IMR-90 (cell line): ENCODE measurements around the gene KLF1. TPM values are rescaled to one million over a fixed set of nuclear protein-coding genes. Genes with fewer than 3 reads are reported as not detected.

Experiments used
- ATAC-seq: fragments of 200-7000 bp; cut with Tn5 transposase; 2 replicates; pipeline ENCODE4 v1.9.1; 2020; ENCODE audit warnings: low read depth, mild to moderate bottlenecking, moderate library complexity
- BruUV-seq: library from RNA; stranded (reverse); fragments of 400-500 nt; replicated peaks from 2 replicates; lab custom pipeline; 2021; lab: Mats Ljungman, UMichigan
- CTCF ChIA-PET: fragments of 300-600 bp; formaldehyde crosslinking; extraction: SDS; loops from one replicate; lab custom pipeline; 2021; ENCODE audit warnings: antibody characterized with exemption; lab: Yijun Ruan, JAX
- POLR2A ChIA-PET: fragments of 300-600 bp; sonication (Branson Sonifier 250); formaldehyde crosslinking; loops from one replicate; lab custom pipeline; 2022; ENCODE audit warnings: antibody characterized with exemption; ENCODE audit not compliant: unreplicated experiment; lab: Charles Lee
- DNase-seq: peaks from one replicate; pipeline ENCODE4 v3.0.0; 2013
- H2AFZ ChIP-seq: replicated peaks from 2 replicates; pipeline ENCODE3; 2013; ENCODE audit warnings: low read length, mild to moderate bottlenecking; ENCODE audit not compliant: poor library complexity
- H2AK5ac ChIP-seq: 2 replicates; pipeline ENCODE4 v1.6.1; 2013; ENCODE audit warnings: low read depth, low read length, inconsistent platforms
- H2AK9ac ChIP-seq: replicated peaks from 2 replicates; pipeline ENCODE3; 2013; ENCODE audit warnings: mild to moderate bottlenecking, low read depth, low read length, moderate library complexity; ENCODE audit not compliant: poor library complexity
- H2BK120ac ChIP-seq: 2 replicates; pipeline ENCODE4 v1.6.1; 2013; ENCODE audit warnings: low read depth, low read length, inconsistent platforms
- H2BK15ac ChIP-seq: 3 replicates; pipeline ENCODE4 v1.6.1; 2013; ENCODE audit warnings: low read depth, low read length, inconsistent platforms
- H2BK20ac ChIP-seq: 2 replicates; pipeline ENCODE4 v1.6.1; 2013; ENCODE audit warnings: low read depth, mild to moderate bottlenecking, inconsistent platforms, low read length, moderate library complexity
- H2BK5ac ChIP-seq: 2 replicates; pipeline ENCODE4 v1.6.1; 2013; ENCODE audit warnings: mild to moderate bottlenecking, low read depth, low read length, inconsistent platforms; ENCODE audit not compliant: poor library complexity, severe bottlenecking
- H3K14ac ChIP-seq: replicated peaks from 2 replicates; pipeline ENCODE4 v1.6.1; 2013; ENCODE audit warnings: low read depth, low read length, inconsistent platforms
- H3K18ac ChIP-seq: 2 replicates; pipeline ENCODE4 v1.6.1; 2013; ENCODE audit warnings: low read depth, low read length, control low read depth
- H3K23ac ChIP-seq: 2 replicates; pipeline ENCODE4 v1.6.1; 2013; ENCODE audit warnings: low read depth, low read length, inconsistent platforms
- H3K27ac ChIP-seq: 2 replicates; pipeline ENCODE4 v1.5.1; 2013; ENCODE audit warnings: mild to moderate bottlenecking, control low read depth, low read length; ENCODE audit not compliant: insufficient read depth
- H3K27me3 ChIP-seq: 2 replicates; pipeline ENCODE4 v1.6.1; 2013; ENCODE audit warnings: low read length; ENCODE audit not compliant: control insufficient read depth, insufficient read depth
- H3K36me3 ChIP-seq: 2 replicates; pipeline ENCODE4 v1.6.1; 2013; ENCODE audit warnings: low read length, mixed read lengths; ENCODE audit not compliant: control insufficient read depth, insufficient read depth
- H3K4ac ChIP-seq: 2 replicates; pipeline ENCODE4 v1.6.1; 2013; ENCODE audit warnings: low read depth, low read length, inconsistent platforms
- H3K4me1 ChIP-seq: 2 replicates; pipeline ENCODE4 v1.6.1; 2013; ENCODE audit warnings: low read length, mixed read lengths; ENCODE audit not compliant: control insufficient read depth, insufficient read depth
- H3K4me2 ChIP-seq: 2 replicates; pipeline ENCODE4 v1.6.1; 2013; ENCODE audit warnings: low read depth, mild to moderate bottlenecking, control low read depth, low read length, moderate library complexity
- H3K4me3 ChIP-seq: 2 replicates; pipeline ENCODE4 v1.5.1; 2013; ENCODE audit warnings: low read depth, mild to moderate bottlenecking, control low read depth, low read length, moderate library complexity; ENCODE audit not compliant: insufficient read depth
- H3K56ac ChIP-seq: 2 replicates; pipeline ENCODE4 v1.6.1; 2013; ENCODE audit warnings: low read length, inconsistent platforms; ENCODE audit not compliant: insufficient read depth; ENCODE audit errors: extremely low read depth
- H3K79me1 ChIP-seq, 2 experiments: 2 replicates each; pipeline ENCODE4 v1.6.1; 2013; ENCODE audit warnings: low read length in 2 of 2, inconsistent platforms in 1 of 2, low read depth in 1 of 2
- H3K9ac ChIP-seq: 2 replicates; pipeline ENCODE4 v1.6.1; 2013; ENCODE audit warnings: low read depth, low read length, control low read depth
- H3K9me1 ChIP-seq: 2 replicates; pipeline ENCODE4 v1.6.1; 2013; ENCODE audit warnings: low read length, inconsistent platforms; ENCODE audit not compliant: insufficient read depth
- H3K9me3 ChIP-seq: 2 replicates; pipeline ENCODE4 v1.6.1; 2013; ENCODE audit warnings: low read length; ENCODE audit not compliant: control insufficient read depth, insufficient read depth
- H4K20me1 ChIP-seq: 2 replicates; pipeline ENCODE4 v1.6.1; 2013; ENCODE audit warnings: low read length, inconsistent platforms; ENCODE audit not compliant: insufficient read depth
- H4K5ac ChIP-seq: 2 replicates; pipeline ENCODE4 v1.6.1; 2013; ENCODE audit warnings: mild to moderate bottlenecking, low read depth, low read length, control low read depth
- H4K8ac ChIP-seq, 2 experiments: 2 replicates each; pipeline ENCODE4 v1.6.1; 2013; ENCODE audit warnings: low read depth in 2 of 2, low read length in 2 of 2, control low read depth in 1 of 2, inconsistent platforms in 1 of 2
- H4K91ac ChIP-seq: 2 replicates; pipeline ENCODE4 v1.6.1; 2013; ENCODE audit warnings: low read depth, low read length, inconsistent platforms; ENCODE audit not compliant: insufficient read depth
- CHD1 ChIP-seq: IDR thresholded peaks from 2 replicates; pipeline ENCODE4 v1.6.1; 2012; ENCODE audit warnings: low read depth, low read length, improper control_type of control experiment
- FOS ChIP-seq: fragments of 150-350 bp; IDR thresholded peaks from 2 replicates; pipeline ENCODE4 v1.6.1; 2016; ENCODE audit warnings: low read depth, low read length
- MAFK ChIP-seq: IDR thresholded peaks from 2 replicates; pipeline ENCODE4 v1.6.1; 2012; ENCODE audit warnings: low read depth, low read length, improper control_type of control experiment
- NFE2L2 ChIP-seq: fragments of 150-350 bp; IDR thresholded peaks from 2 replicates; pipeline ENCODE4 v1.6.1; 2016; ENCODE audit warnings: low read depth, mild to moderate bottlenecking, low read length
- POLR2A ChIP-seq: IDR thresholded peaks from 2 replicates; pipeline ENCODE4 v1.6.1; 2012; ENCODE audit warnings: mild to moderate bottlenecking, low read depth, low read length
- RCOR1 ChIP-seq: IDR thresholded peaks from 2 replicates; pipeline ENCODE4 v1.6.1; 2012; ENCODE audit warnings: mild to moderate bottlenecking, low read length, improper control_type of control experiment; ENCODE audit not compliant: insufficient replicate concordance
- RFX5 ChIP-seq: IDR thresholded peaks from 2 replicates; pipeline ENCODE4 v1.8.0; 2012; ENCODE audit warnings: low read depth, mild to moderate bottlenecking, low read length, moderate library complexity
- WGBS, 2 experiments: methylation state at CpG; one replicate each; pipeline versions ENCODE4 v1.1.5 to v1.1.7; 2013; ENCODE audit warnings: missing lambda C conversion rate in 2 of 2; ENCODE audit not compliant: insufficient read length in 1 of 2; ENCODE audit errors: extremely low coverage in 2 of 2; 5-methylcytosine and 5-hydroxymethylcytosine counted together
- dilution Hi-C: fragments of 300-500 bp; cut with HindIII; formaldehyde crosslinking; loops from one replicate; pipeline ENCODE4 v1.14.3; 2018; ENCODE audit warnings: low sequenced_read_pairs; ENCODE audit not compliant: unreplicated experiment
- in situ Hi-C: fragments of 300-500 bp; cut with MboI; formaldehyde crosslinking; loops from 3 replicates; pipeline ENCODE4 v1.14.3; 2019; ENCODE audit warnings: low sequenced_read_pairs, inconsistent platforms, mixed read lengths
- intact Hi-C: fragments of 100-400 bp; cut with micrococcal nuclease; formaldehyde crosslinking; loops from 2 replicates; pipeline ENCODE4 v1.10.0; 2022
- polyA plus RNA-seq, 3 experiments: library from polyadenylated mRNA; depleted of rRNA; stranded (reverse); fragments of >200 nt; gene quantifications; 2 replicates each; pipeline ENCODE4 v1.2.3, GENCODE V29; 2012; ENCODE audit warnings: low replicate concordance in 1 of 3
- total RNA-seq: library from RNA; depleted of rRNA; stranded (reverse); fragments of >200 nt; gene quantifications from 2 replicates; pipeline ENCODE4 v1.2.3, GENCODE V29; 2012
- TF ChIP-seq, protein P1 (sequence below): fragments of 150-350 bp; IDR thresholded peaks from 2 replicates; pipeline ENCODE4 v1.6.1; 2016; ENCODE audit warnings: low read depth, mild to moderate bottlenecking, low read length, moderate library complexity, borderline replicate concordance
- TF ChIP-seq, protein P2 (sequence below): conservative IDR thresholded peaks from 2 replicates; pipeline ENCODE4 v1.5.1; 2012; ENCODE audit warnings: mild to moderate bottlenecking, low read depth, low read length, improper control_type of control experiment

KLF1 gene
- total and polyA plus RNA-seq, 2 of the 4 experiments (the other 2 are of a cell fraction) = not detected

DNA sequence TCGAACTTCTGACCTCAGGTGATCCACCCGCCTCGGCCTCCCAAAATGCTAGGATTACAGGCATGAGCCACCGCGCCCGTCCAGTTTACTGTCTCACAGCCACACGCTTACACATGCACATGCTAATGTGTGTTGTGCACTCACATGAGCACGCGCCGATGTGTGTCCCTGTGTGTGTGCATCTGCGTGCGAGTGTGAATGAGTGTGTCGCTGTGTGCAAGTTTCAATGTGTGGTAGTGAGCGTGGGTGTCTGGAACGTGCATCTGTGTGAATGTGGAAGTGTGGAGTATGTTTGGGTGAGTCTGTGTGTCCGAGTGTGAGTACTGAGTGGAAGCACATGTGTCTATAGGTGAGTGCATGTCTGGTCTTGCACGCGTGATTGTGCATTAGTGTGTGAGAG, 44.5 kb downstream of the KLF1 start:
- no peaks in the 10 kb centered on the region for H3K36me3 ChIP-seq
- H2AK9ac ChIP-seq = no peak overlapping the region
- DNase-seq (no peak), ATAC-seq (no peak)
- H3K56ac ChIP-seq = no peak overlapping the region
- no peak overlapping the region for H2BK15ac ChIP-seq
- no peak overlapping the region for H3K4me2 ChIP-seq
- no peaks in the 10 kb centered on the region for H3K9me3 ChIP-seq
- peaks cover 8% of the 10 kb centered on the region; the same call in 1 of the 2 replicates for H3K9me1 ChIP-seq
- in situ Hi-C loops = no loop called here
- no peak overlapping the region for H2BK20ac ChIP-seq
- H4K5ac ChIP-seq = no peak overlapping the region
- peaks cover 40% of the 10 kb centered on the region for H3K27me3 ChIP-seq
- H4K20me1 ChIP-seq = 0 out of 2 replicates have a peak, but pooled peaks cover 3% of the 10 kb centered on the region
- H2BK5ac ChIP-seq = no peak overlapping the region
- H3K23ac ChIP-seq = no peak overlapping the region
- H4K91ac ChIP-seq = no peak overlapping the region
- dilution Hi-C loops = no loop called here
- peaks cover 4% of the 10 kb centered on the region; the same call in 1 of the 2 replicates for H3K4me1 ChIP-seq
- WGBS, 2 experiments = 85% methylated on average over 14 of the region's 18 CpGs; no CpG with 5 or more reads in 1 of the 2 experiments
- no peaks in the 10 kb centered on the region for H3K79me1 ChIP-seq
- H3K9ac ChIP-seq = no peak overlapping the region
- ChIA-PET CTCF (interaction anchor here (0.6 kb wide), 1 partner anchor 77 kb away, joined by 3 read pairs; no protein-coding TSS in a partner anchor), POLR2A (no interaction called here)
- H2BK120ac ChIP-seq = no peak overlapping the region
- no peak overlapping the region for H3K4me3 ChIP-seq
- H3K14ac ChIP-seq = no peak overlapping the region
- H3K18ac ChIP-seq = no peak overlapping the region
- H3K4ac ChIP-seq = no peak overlapping the region
- H3K27ac ChIP-seq = no peak overlapping the region
- H2AFZ ChIP-seq = no peak overlapping the region
- no TSS peak for BruUV-seq
- no peak overlapping the region for H4K8ac ChIP-seq
- TF ChIP-seq CHD1 (no peak), FOS (no peak), POLR2A (no peak), MAFK (no peak), RFX5 (no peak), RCOR1 (no peak), NFE2L2 (no peak)
- TF ChIP-seq, protein P1, sequence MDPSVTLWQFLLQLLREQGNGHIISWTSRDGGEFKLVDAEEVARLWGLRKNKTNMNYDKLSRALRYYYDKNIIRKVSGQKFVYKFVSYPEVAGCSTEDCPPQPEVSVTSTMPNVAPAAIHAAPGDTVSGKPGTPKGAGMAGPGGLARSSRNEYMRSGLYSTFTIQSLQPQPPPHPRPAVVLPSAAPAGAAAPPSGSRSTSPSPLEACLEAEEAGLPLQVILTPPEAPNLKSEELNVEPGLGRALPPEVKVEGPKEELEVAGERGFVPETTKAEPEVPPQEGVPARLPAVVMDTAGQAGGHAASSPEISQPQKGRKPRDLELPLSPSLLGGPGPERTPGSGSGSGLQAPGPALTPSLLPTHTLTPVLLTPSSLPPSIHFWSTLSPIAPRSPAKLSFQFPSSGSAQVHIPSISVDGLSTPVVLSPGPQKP = no peak
- TF ChIP-seq, protein P2, sequence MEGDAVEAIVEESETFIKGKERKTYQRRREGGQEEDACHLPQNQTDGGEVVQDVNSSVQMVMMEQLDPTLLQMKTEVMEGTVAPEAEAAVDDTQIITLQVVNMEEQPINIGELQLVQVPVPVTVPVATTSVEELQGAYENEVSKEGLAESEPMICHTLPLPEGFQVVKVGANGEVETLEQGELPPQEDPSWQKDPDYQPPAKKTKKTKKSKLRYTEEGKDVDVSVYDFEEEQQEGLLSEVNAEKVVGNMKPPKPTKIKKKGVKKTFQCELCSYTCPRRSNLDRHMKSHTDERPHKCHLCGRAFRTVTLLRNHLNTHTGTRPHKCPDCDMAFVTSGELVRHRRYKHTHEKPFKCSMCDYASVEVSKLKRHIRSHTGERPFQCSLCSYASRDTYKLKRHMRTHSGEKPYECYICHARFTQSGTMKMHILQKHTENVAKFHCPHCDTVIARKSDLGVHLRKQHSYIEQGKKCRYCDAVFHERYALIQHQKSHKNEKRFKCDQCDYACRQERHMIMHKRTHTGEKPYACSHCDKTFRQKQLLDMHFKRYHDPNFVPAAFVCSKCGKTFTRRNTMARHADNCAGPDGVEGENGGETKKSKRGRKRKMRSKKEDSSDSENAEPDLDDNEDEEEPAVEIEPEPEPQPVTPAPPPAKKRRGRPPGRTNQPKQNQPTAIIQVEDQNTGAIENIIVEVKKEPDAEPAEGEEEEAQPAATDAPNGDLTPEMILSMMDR = no peak
- no peak overlapping the region for H2AK5ac ChIP-seq
- intact Hi-C loops = no loop called here
